DLD1 (cell line): ENCODE data around the gene EFHC2.

Experiments used
- in situ Hi-C: cut with HindIII; loops from 2 replicates; pipeline ENCODE4 v1.10.0; 2017; ENCODE audit warnings: low sequenced_read_pairs

The EFHC2 gene

GRCh38 chrX:44343412-44344141, at the start of gene EFHC2:
EFHC2 (minus strand) TSS chrX:44343672; CDS start chrX:44343588, 84 bp downstream.
- in situ Hi-C loops, result no loop called here

GRCh38 chrX:44392767-44393166, 49.3 kb upstream of the EFHC2 start:
- in situ Hi-C loops, result no loop called here

GRCh38 chrX:44384688-44385338, 41.3 kb upstream of the EFHC2 start:
- in situ Hi-C loops, result no loop called here

GRCh38 chrX:44382871-44383270, 39.4 kb upstream of the EFHC2 start:
- in situ Hi-C loops, result no loop called here

GRCh38 chrX:44352758-44353157, 9.3 kb upstream of the EFHC2 start:
- in situ Hi-C loops, result no loop called here

GRCh38 chrX:44349561-44349960, 6.1 kb upstream of the EFHC2 start:
- in situ Hi-C loops, result no loop called here

GRCh38 chrX:44344687-44345086, 1.2 kb upstream of the EFHC2 start:
- in situ Hi-C loops, result no loop called here

- in situ Hi-C loops, result no loop called here
Measured at GRCh38 chrX:44344194-44344593, 722 bp upstream of the EFHC2 start.

- in situ Hi-C loops, result no loop called here
Measured at GRCh38 chrX:44342866-44343265, 606 bp downstream of the EFHC2 start.

GRCh38 chrX:44338361-44338760, 5.1 kb downstream of the EFHC2 start:
- in situ Hi-C loops, result no loop called here

- in situ Hi-C loops, result no loop called here
Measured at GRCh38 chrX:44332437-44332836, 11.0 kb downstream of the EFHC2 start.

- in situ Hi-C loops, result no loop called here
Measured at GRCh38 chrX:44330227-44330626, 13.2 kb downstream of the EFHC2 start.

GRCh38 chrX:44319550-44319949, 23.9 kb downstream of the EFHC2 start:
- in situ Hi-C loops, result no loop called here

GRCh38 chrX:44317181-44317580, 26.3 kb downstream of the EFHC2 start:
- in situ Hi-C loops, result no loop called here

GRCh38 chrX:44314808-44315207, 28.7 kb downstream of the EFHC2 start:
- in situ Hi-C loops, result no loop called here

- in situ Hi-C loops, result no loop called here
Measured at GRCh38 chrX:44314259-44314734, 29.2 kb downstream of the EFHC2 start.

- in situ Hi-C loops, result no loop called here
Measured at GRCh38 chrX:44312421-44312820, 31.1 kb downstream of the EFHC2 start.

GRCh38 chrX:44310227-44310626, 33.2 kb downstream of the EFHC2 start:
- in situ Hi-C loops, result no loop called here

- in situ Hi-C loops, result no loop called here
Measured at GRCh38 chrX:44308869-44309268, 34.6 kb downstream of the EFHC2 start.

- in situ Hi-C loops, result no loop called here
Measured at GRCh38 chrX:44306356-44306755, 37.1 kb downstream of the EFHC2 start.

- in situ Hi-C loops, result no loop called here
Measured at GRCh38 chrX:44305921-44306320, 37.6 kb downstream of the EFHC2 start.

GRCh38 chrX:44303119-44303518, 40.4 kb downstream of the EFHC2 start:
- in situ Hi-C loops, result no loop called here
